HG03520 (cell line): Measurements from ENCODE around the gene RFX6.
"Not testable (repeated sequence)": the region's sequence is repeated elsewhere in the genome, so short reads cannot be mapped to it uniquely, and the experiment has no call there.

Source experiments
- ATAC-seq: cut with Tn5 transposase; IDR thresholded peaks from one replicate; pipeline ENCODE4 v1.9.1; 2021; ENCODE audit warnings: mild to moderate bottlenecking, moderate library complexity; ENCODE audit not compliant: unreplicated experiment

Gene RFX6

GRCh38 chr6:116876635-116877611 is at the start of gene RFX6:
RFX6 (plus strand) TSS chr6:116877242; CDS start chr6:116877276, 34 bp downstream.
- no peak for ATAC-seq

- no peak for ATAC-seq
Measured at GRCh38 chr6:116827561-116828240, 49.3 kb upstream of the RFX6 start.

GRCh38 chr6:116828983-116829382 is 48.1 kb upstream of the RFX6 start, which contains the start of gene GPRC6A:
GPRC6A (minus strand) TSS chr6:116829083; CDS start chr6:116829013, 70 bp downstream.
- ATAC-seq: no peak

GRCh38 chr6:116834526-116834925 is 42.5 kb upstream of the RFX6 start:
- not testable (repeated sequence) for ATAC-seq

GRCh38 chr6:116836606-116837342 is 40.3 kb upstream of the RFX6 start:
- no peak for ATAC-seq

GRCh38 chr6:116840091-116840490 is 37.0 kb upstream of the RFX6 start:
- no peak for ATAC-seq

- ATAC-seq: no peak
Measured at GRCh38 chr6:116842459-116842858, 34.6 kb upstream of the RFX6 start.

- peak; percentile 57 for ATAC-seq
Measured at GRCh38 chr6:116847227-116847626, 29.8 kb upstream of the RFX6 start.

- no peak for ATAC-seq
Measured at GRCh38 chr6:116858060-116858459, 19.0 kb upstream of the RFX6 start.

- no peak for ATAC-seq
Measured at GRCh38 chr6:116859264-116859663, 17.8 kb upstream of the RFX6 start.

- peak; percentile 84 for ATAC-seq
Measured at GRCh38 chr6:116866281-116866871, 10.7 kb upstream of the RFX6 start.

GRCh38 chr6:116872771-116873170 is 4.3 kb upstream of the RFX6 start:
- ATAC-seq: no peak

- no peak for ATAC-seq
Measured at GRCh38 chr6:116876107-116876506, 935 bp upstream of the RFX6 start.

- ATAC-seq: no peak
Measured at GRCh38 chr6:116877743-116878142, 701 bp downstream of the RFX6 start.

- ATAC-seq: no peak
Measured at GRCh38 chr6:116881236-116881635, 4.2 kb downstream of the RFX6 start.

GRCh38 chr6:116883005-116883404 is 6.0 kb downstream of the RFX6 start:
- no peak for ATAC-seq

GRCh38 chr6:116884530-116884929 is 7.5 kb downstream of the RFX6 start:
- no peak for ATAC-seq

- no peak for ATAC-seq
Measured at GRCh38 chr6:116887168-116887567, 10.1 kb downstream of the RFX6 start.

- ATAC-seq: no peak
Measured at GRCh38 chr6:116887894-116888293, 10.9 kb downstream of the RFX6 start.

- ATAC-seq: no peak
Measured at GRCh38 chr6:116888732-116889360, 11.8 kb downstream of the RFX6 start.
